Measurements from ENCODE around the gene CCDC78.

GRCh38 chr16:734208-734980 is 8.2 kb upstream of the CCDC78 start:
- TF ChIP-seq CTCF (IDR thresholded peaks at IDR 0.05) (no peak), POLR2A (IDR thresholded peaks at IDR 0.05) (no peak), POLR2AphosphoS5 (IDR thresholded peaks at IDR 0.05; ENCODE audit: insufficient read depth in 1 of 2, low read depth in 1 of 2) (no peak)
